ENCODE data around the gene AKNA. TPM values are rescaled to one million over a fixed set of nuclear protein-coding genes. Genes with fewer than 3 reads are reported as not detected.

Gene AKNA
- total RNA-seq, 1 donor from 2014 or later: 297 TPM

DNA sequence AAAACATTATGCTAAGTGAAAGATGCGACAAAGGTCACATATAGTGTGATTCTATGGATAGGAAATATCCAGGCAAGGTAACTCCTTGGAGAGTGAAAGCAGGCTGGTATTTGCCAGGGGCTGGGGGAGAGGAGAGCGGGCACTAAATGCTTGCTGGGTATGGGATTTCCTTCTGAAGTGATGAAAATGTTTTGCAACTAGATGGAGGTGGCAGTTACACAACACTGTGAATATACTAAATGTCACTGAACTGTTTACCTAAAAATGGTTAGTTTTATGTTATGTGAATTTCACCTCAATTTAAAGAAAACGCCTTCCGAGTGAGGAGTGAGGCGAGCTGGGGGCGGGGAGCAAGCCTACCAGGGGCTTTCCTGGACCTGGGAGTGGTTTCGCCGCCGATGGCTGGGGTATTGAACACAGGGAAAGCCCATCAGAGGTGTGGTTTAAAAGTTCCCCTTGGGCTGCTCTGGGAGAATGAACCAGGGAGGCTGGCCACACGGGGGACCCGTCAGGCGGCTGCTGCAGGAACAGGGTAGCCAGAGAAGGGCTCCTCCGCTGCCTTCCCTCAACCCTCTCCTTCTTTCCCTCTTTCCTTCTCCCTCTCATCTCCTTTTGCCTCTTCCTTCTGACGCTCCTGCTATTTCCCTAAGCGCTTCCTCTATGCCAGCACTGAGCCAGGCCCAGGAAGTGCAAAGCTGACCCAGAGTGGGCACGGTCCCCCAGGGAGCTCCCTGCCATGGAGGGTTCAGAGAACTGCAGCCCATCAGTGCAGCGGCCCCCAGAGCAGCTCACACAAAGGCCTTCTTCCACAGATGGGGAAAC is 4.9 kb downstream of the AKNA start:
- intact Hi-C loops (cut with micrococcal nuclease): loop anchor here (10.0 kb wide), 3 partner anchors 522 to 1158 kb away; partner anchors contain the start of genes FKBP15 and SLC31A1

DNA sequence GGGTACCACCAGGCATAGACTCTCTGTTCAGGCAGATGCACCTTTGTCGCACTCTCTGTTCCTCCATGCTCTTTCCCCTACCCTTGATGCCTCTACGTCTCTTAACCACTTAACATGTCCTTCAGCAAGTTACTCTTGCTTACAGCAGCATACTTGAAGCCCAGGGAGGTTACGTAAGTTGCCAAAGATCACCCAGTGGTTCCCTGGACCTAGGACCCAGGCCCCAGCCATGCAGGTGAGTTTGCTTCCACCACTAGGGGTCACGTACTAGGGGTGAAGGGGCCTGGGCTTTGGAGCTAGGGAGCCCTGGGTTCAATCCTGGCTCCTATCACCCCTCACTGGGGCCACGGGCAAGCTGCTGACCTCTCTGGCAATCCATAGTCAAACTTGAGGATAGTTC is 8.9 kb downstream of the AKNA start:
- intact Hi-C loops (cut with micrococcal nuclease): no loop called here

DNA sequence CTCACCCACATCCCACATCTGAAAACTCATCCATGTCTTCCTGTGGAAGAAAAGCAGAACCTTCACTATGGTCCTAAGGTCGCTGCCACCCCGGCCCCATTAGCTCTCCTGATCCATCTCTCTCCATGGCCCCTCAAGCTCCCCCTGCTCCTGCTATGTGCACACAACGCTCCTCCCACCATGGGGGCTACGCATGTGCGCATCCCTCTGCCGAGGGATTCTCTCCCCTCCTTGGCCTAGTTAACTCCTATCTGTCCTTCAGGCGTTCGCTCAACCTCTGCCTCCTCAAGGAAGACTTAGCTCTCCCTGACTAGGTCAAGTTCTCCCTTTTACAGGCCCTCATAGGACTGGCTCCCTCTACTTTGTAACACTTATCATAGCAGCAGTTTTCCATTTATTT is 9.8 kb downstream of the AKNA start:
- intact Hi-C loops (cut with micrococcal nuclease): no loop called here

DNA sequence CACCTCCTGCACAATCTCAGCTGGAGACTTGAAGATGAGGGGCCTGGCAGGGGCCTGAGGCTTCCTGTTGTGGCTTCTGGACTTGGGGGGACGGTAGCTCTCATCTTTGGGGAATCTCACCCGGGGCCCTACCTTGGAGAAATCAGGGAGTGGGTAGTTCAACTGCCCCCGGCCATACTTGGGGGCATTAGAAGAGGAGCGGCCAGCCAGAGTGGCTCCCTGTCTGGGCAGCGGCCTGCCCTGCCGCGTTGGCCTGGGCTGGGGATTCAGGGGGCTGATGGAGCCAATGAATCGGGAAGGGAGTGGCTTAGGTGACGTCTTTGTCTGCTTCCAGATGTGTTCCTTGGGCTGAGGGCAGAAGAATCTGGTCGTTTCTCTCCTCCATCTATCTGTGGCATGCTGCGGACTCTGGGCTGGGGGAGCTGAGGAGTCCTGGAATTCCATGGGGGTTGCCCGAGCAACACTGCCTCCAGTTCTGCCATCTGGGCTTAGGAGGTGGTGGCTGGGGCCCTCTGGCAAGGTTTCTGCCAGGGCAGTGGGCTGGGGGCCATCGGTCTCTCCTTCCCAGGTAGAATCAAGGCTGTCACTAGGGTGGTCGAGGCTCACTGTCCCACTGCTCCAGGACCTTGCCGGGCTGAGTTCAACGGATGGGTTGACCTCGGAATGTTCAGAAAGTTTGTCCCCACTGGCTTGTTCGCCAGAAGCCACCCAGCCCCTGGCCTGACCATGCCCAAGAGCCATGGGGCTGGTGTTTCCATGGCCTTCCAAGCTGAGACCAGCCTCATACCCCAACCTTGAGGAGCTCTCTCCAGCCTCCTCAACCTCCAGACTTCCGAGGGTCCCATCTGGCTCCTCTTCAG is 11.0 kb downstream of the AKNA start:
- intact Hi-C loops (cut with micrococcal nuclease): no loop called here

DNA sequence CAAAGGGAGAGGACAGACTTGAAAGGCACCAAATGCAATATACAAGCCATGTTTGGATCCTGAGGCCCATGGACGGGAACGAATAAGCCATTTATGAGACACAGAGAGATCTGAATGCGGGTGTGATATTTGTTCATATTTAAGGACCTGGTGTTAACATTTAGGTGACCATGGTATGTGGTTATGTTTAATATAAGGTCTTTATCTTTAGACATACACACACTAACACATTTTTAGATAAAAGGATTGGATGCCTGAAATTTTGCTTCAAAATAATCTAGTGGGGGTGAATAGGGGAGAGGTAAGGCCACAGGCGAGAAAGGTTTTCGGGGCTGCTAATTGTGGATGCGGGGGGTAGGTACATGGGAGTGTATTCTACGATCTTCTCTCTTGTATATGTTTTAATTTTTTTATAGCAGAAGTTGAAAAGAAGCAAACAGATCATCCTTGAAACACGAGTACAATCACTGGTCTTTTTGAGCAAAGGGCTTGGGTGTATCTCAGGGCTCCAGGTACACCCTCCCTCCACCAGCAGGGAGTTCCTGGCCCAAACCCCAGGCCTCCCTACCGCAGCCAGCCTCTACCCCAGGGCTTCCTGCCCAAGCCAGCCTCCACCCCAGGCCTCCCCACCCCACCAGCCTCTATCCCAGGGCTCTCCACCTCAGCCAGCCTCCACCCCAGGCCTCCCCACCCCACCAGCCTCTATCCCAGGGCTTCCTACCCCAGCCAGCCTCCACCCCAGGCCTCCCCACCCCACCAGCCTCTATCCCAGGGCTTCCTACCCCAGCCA is 12.2 kb downstream of the AKNA start:
- intact Hi-C loops (cut with micrococcal nuclease): no loop called here

DNA sequence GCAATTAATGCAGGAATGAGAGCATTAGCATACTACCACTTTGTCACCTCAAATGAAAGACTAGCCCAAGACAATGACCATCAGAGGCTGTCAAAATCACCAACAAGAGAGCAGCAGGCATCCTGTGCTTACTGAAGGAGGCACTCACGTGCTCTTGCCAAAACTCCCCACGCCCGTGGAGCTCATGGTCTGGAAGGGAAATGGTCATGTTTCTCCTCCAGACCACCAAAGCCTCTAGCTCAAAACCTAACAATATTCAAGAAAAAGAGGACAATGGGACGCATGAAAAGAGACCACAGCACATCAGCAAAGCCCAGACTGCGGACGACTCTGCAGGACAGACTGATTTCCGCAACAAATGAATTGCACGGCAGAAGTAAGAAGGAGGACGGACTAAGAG is 12.8 kb downstream of the AKNA start:
- intact Hi-C loops (cut with micrococcal nuclease): no loop called here

DNA sequence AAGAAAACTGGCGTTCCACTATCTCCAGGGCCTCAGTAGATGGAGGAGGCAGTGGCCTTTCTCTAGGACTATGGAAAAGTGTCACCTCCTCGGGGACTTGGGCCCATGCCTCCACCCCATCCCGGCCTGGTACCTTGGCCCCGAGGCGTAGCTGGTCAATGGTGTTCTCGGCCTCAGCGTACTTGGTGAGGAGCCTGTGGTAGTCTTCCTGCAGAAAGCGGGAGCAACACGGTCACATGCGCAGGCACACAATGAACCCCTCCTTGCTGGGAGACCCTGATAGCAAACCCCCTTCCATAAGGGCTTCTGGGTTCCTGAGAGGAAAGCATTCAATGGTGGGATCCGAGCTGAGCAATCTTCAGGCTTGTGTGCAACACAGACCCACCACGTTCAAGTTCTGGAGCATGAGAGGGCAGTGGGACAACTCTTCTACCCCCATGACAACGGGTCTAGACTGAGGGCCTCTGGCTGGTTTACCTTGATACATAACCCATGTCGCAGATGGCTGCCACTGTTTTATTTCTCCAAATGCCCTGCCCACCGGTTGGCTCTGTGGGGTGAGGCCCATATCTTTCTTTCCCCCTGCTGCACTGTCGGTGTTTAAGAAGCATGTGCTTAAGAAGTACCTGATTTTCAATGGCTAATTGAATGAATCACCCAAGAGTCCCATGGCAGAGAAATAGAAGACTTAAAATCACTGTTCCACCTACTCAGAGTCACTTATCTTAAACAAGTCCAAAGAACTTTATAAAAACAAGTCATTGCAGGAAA is 13.6 kb downstream of the AKNA start:
- intact Hi-C loops (cut with micrococcal nuclease): loop anchor here (1.0 kb wide), 3 partner anchors 11 to 24 kb away; no protein-coding TSS in a partner anchor

DNA sequence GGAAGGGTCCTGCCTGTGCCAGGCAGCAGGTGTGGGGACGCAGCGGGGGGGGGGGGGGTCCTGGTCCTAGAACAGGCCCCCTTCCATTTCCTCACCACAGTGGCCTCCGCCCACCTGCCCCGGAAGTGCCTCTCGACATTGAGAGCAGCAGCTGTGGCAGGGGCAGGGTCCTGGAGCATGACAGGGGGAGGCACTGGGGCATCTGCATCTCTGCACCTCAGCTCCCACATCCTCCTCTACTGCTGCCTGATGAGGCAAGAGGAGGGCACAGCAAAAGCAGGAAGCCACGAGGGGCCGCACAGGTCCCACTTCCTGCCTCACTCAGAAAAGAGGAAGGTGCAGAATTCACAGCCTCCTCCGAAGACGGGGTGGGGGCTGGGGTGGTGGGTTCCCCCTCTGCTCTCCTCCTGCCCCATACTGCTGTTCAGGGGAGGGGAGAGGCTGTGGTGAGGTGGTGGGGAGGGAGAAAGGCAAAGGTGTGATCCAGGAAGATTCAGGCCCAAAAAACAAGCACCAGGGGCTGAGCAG is 14.8 kb downstream of the AKNA start:
- intact Hi-C loops (cut with micrococcal nuclease): loop anchor here (1.0 kb wide), 3 partner anchors 10 to 25 kb away; no protein-coding TSS in a partner anchor

DNA sequence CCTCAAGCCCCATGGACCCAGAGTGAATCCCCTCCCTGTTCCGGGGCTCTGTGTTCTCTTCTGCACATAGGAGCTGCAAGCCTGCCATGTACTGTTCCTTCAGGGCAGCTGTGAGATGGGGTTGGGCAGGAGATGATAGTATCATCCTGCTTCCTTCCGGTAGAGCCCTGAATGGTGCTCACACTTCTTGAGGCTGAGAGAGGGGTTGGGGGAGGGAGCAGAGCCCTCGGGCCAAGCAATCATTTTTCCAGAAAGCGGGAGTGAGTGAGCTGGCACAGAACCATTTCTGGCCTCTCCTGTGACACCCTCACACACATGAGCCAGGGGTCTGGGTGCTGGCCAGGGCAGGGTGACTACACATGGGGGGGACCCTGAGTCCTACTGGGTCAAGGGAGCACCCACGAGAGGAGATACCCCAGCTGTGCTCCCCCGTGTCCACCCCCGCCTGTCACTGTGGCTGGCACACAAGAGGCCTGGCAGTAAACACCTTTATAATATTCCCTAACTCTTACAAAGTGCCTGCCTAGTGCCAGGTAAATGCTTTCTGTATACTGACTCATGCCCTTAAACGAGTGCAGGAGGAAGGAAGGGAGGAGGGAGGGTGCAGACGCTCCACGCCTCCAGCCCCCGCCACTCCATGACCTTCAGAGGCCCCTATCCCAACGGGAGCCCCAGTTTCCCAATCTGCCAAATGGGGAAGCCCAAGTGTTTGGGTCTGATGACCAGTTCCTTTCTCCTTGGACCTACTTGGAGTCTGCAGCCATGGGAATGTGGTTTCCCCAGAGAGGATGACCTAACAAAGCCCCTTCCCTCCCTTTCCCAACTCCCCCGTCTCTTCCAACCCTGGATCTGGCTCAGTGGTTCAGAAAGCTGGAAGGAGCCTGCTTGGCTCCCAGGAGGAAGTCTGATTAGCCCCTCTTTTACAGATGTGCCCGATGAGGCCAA is 15.5 kb downstream of the AKNA start:
- intact Hi-C loops (cut with micrococcal nuclease): no loop called here

DNA sequence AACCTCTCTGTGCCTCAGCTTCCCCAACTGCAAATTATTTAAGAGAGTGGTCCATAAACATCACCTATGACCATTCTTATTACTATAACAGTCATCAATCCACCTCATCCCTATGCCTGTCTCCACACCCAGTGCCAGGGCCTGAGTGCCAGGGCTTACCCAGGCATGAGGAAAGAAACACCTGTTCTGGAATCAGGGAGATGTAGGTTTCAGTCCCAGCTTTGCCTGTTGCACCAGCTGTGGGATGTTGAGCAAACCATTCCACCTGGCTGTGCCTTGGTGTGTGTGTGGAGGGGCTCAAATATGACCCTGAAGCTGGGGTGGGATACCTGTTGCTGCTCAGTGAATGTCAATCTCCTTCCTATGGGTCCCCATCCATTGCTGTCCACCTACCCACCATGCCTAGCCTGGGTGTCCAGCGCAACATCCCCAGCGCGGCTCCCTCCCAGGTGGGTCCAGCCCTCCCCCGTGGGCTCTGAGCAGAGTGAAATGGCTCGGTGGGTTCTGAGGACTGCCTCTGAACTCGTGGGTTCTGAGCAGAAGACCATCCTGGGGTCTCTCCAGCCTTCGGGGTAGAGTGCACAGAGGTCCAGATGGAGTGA is 16.3 kb downstream of the AKNA start:
- intact Hi-C loops (cut with micrococcal nuclease): no loop called here

DNA sequence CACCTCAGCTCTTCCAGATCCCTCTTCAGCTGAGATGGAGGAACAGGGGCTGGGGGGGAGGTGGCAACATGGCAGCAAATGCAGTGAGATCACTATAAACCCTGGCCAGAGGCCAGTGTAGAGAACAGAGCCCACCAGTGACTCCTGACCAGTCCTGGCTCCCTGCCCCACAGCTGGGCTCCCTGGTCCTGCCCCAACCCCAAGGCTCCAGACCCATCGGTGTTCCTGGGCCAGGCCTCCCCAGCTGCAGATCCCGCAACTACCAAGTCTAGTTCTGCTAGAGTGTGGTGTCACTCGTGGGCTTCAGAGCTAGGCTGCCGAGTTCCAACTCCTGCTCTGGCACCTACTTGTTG is 16.8 kb downstream of the AKNA start:
- intact Hi-C loops (cut with micrococcal nuclease): no loop called here

DNA sequence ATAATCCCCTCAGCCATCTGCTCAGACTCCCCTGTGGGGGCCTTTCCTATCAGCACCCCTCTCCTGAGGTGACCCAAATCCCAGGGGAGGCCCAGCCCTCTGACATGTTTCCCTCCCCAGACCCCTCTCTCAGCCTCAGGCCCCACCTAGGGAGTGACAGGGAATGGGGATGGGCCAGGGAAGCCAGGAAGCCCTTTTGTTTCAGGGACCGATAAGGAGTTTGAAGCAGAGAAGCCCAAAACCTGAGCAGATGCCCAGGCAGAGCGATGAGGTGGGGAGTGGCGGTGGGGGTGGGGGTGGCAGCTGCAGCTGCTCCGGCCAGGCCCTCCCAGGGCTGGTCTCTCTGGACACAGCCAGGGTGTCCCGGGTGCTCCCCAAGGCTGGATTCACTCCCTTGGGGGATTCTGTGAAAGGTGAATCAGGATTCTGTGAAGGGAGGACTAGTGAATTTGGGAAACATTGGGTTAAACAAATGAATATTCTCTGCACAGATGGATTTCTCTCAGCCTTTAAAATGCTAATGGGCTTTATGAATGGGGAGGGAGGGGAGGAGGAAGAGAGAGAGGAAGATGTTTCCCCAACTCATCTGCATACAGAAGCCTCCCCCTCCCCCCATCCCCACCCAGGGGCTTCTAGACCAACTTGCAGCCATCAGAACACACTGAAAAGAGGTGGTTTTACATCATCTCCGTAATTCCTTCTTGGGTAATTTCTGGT is 17.4 kb downstream of the AKNA start:
- intact Hi-C loops (cut with micrococcal nuclease): no loop called here

DNA sequence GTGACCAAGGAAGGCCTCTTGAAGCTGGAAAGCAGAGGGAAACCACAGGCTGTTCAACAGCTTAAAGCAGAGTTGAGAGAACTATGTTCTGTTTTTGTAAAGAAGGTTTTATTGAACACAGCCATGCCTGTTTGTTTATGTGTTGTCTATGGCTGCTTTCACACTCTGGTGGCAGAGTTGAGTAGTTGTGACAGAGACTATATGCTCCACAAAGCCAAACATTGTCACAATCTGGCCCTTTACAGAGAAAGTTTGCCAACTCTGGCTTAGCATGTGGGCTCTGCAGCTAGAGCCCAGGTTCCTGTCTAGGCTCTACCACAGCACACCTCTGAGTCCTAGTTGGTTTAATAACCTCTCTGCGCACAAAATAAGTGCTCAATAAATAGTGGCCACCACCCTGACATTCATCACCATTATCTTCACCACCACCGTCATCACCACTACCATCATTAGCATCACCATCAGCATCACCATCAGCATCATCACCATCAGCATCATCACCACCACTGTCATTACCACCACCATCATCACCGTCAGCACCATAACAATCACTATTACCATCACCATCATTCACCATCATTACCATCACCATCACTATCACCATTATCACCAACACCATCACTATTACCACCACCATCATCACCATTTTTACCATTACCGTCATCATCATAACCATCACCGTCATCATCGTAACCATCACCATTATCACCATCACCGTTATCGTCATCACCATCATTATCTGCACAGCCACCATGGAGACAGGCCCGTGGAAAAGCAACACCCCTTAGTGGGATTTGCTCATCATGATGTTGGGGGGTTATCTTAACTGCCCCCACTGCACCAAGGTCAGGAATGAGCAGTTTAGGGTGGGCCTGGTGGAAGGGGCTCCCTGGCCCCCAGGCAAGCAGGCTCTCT is 18.3 kb downstream of the AKNA start:
- intact Hi-C loops (cut with micrococcal nuclease): no loop called here

DNA sequence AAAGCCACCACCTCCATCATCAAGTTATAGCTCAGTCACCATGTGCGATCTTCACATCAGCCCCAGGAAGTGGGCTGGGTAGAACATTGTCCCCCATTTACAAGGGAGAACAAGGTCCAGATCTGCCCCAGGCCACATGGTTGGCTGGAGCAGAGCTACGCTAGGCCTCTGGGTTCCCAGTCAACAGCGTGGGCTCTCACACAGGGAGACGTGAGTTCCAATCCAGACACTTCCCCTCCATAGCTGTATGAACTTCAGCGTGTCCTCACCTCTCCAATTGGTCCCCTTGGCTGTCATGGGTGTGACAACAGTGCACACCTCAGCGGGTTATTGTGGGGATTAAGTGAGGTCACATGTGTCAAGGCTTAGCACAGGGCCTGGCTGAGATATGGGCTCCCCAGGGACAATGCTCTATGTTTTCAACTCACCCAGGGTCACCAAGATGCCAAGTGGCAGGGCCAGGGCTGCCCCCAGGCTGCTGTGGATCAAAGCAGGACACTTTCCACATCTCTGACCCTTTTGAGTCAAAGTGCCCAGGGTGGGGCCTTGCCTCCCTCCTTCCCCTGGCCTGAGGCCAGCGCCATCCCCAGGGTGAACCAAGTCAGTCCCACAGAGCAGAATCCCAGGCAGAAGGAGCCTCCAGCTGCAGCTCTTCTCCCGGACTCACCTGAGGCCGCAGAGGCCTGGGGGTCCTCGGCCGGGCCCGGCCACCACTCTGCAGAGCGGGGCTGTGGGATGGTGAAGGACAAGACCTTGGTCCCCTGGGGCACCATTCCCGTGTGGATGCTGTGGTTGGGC is 19.8 kb downstream of the AKNA start:
- intact Hi-C loops (cut with micrococcal nuclease): no loop called here

DNA sequence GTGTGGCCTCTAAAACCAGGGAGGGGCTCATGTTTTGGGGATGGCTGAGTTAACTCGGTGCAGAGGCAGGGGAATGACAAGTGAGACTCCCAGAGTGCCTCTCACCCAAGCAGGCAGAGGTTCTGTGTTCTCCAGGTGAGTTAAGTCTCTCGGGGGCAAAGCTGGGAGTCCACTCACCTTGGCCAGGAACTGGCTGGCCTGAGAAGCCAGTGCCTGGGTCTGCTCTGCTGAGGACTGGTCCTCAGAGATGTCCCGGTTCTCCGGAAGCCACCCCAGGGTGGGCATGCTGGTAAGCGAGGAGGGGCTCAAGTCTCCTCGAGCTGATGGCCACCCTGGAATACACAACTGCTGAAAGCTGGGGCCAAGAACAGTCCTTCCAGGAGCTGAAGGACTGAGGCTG is 20.4 kb downstream of the AKNA start:
- intact Hi-C loops (cut with micrococcal nuclease): no loop called here

DNA sequence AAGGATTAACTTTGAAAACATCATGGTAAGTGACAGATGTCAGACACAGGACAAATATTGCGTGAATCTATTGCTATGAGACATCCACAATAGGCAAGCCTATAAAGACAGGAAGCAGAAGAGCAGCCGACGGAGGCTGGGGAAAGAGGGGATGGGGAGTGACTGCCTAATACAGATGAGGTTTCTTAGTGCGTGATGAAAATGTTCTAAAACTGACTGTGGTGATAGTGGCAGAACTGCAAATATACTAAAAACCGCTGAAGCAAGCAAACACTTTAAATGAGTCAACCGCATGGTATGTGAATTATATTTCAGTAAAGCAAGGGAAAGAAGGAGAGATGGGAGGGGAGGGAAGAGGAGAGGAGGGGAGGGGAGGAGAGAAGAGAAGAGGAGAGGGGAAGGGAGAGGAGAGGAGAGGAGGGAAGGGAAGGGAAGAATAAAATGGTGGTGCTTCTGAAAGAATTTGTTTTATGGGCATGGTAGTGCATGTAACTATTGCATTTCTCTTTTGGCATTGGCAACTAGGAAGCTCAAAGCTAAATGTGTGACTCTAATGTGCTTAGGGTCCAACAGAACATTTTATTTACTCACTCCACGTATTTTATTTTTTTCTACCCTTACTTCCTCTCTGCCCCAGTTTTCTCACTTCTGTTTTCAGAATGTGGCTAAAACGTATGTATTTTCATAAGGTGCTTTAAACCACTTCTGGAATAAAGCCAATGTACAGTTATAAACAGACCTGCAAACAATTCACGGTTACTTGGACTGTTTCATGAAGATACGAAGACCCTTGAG is 21.3 kb downstream of the AKNA start:
- intact Hi-C loops (cut with micrococcal nuclease): no loop called here
